ENCODE results near the gene AAMDC.
"Not testable (repeated sequence)": the region's sequence is repeated elsewhere in the genome, so short reads cannot be mapped to it uniquely, and the experiment has no call there.

Gene AAMDC

DNA sequence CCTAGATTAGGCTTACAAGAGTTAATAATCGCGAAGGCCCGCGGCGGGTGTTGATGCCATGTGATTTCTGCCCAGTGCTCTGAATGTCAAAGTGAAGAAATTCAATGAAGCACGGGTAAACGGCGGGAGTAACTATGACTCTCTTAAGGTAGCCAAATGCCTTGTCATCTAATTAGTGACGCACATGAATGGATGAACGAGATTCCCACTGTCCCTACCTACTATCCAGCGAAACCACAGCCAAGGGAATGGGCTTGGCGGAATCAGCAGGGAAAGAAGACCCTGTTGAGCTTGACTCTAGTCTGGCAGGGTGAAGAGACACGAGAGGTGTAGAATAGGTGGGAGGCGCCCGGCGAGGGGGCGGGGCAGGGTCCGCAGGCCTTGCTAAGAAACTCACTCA, 65.5 kb downstream of the AAMDC start:
- no peak for DNase-seq (ENCODE audit: low read depth)

DNA sequence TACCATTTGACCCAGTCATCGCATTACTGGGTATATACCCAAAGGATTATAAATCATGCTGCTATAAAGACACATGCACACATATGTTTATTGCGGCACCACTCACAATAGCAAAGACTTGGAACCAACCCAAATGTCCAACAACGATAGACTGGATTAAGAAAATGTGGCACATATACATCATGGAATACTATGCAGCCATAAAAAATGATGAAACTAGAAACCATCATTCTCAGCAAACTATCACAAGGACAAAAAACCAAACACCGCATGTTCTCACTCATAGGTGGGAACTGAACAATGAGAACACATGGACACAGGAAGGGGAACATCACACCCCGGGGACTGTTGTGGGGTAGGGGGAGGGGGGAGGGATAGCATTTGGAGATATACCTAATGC, 68.1 kb downstream of the AAMDC start:
- not testable (repeated sequence) for DNase-seq (ENCODE audit: low read depth)

DNA sequence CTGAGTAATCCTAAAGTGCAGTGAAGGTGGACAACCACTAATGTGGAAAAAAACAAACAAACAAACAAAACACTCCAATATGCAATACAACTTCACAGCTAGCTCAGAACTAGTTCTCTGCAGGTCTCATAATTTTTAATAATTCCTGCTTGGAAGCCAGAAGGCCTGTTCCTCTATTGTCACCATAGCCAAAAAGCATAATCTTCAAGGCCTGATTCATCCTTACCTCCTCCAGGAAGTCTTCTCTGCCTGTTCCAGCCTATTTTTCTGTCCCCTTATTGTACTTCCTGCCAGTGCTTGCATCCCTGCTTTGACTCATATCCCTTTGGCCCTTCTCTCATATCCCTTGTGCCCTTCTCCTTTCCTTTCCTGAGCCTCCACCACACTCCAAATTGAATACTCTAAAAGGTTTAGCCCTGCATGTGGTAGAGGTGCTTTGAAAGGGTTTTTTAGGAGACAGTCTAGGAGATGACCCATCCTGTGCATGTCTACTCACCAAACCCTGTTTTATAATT, 69.2 kb downstream of the AAMDC start:
- not testable (repeated sequence) for DNase-seq (ENCODE audit: low read depth)

DNA sequence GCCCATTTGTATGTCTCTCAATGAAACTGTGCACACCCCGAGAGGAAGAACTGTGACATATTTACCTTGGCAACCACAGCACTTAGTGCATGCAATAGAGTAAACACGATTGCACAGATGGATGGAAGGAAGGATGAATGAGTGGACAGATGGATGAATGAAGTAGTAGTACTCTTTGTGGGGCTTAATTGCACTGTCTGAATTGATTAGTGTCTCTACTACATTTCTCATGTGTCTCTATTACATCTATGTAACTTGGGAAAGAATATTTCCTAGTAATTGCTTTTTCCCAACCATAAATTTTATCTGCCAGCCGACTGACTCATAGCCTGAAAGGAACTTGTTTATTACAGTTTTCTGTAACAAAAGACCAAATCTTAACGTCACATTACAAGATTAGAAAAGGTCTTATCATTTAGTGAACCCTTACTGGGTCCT, 69.7 kb downstream of the AAMDC start:
- DNase-seq (ENCODE audit: low read depth): not testable (repeated sequence)

DNA sequence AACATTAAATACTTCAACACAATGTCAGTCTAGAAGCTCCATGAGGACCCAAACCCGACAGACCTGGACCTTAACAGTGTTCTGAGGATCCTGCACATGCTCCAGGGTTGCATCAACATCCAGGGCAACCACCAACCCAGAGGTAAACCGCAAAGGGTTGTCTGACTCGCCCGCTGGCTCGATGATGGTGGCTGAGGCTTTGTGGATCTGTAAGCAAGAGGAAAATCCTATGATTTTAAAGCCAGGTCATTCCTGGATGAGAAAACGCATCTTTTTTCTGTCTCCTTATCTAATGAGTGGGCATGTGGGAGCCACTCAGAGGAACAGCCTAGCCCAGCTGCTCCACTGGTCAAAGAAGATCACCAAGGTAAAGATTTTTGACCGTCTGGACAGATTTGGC, 70.3 kb downstream of the AAMDC start:
- not testable (repeated sequence) for DNase-seq (ENCODE audit: low read depth)

DNA sequence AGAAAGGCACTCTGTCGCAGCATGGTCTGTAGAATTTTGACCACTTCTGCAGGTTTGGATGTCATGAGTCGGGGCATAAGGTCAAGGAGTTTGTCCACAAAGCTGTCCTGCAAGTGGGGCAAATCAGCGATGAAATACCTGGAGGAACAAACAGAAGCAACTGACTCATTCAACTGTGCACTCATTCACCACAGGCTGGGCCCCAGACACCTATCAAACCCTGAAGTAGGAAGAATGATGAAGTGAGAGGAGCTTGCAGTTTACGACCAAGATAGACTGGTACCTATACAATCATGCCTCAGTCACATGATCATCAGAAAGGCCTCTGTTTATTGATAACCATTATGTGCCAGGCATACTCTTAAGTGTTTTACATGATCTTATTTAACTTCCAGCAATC, 70.8 kb downstream of the AAMDC start:
- not testable (repeated sequence) for DNase-seq (ENCODE audit: low read depth)

DNA sequence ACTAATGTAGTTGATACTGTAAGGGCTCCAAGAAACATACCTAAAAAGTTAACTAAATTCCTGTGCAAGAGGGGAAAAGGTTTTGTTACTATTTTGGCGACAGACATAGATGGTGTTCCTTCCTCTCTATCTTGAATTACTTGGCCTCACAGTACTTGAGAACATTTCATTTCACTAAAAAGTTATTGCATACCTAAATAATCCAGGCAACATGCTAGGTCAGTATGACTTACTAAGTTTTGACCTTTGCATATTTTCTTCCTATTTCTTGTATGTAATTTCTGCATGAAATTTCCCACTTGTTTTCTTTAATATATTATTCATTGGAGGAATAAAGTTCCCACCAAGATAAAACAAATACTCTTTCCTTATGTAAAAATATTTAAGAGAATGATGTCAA, 74.0 kb downstream of the AAMDC start:
- DNase-seq (ENCODE audit: low read depth): not testable (repeated sequence)

DNA sequence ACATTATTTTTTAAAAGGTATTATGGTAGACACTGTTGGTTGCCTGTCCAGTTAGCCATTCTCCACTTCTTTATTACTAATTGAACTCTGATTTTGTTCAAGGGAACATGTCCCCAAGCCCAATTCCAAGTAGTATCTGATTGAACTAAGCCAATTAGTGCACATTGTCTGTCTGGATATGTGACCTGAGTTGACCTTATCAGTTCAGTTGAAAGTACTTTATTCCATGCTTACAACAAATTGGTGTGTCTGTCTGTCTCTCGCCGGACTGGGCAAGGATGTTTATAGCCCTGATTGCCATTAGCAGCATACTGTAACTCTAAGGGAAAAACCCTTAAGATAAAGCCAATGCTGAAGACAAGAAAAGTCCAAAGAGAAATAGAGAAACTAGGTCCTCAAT, 87.9 kb downstream of the AAMDC start:
- no peak for DNase-seq (ENCODE audit: low read depth)

DNA sequence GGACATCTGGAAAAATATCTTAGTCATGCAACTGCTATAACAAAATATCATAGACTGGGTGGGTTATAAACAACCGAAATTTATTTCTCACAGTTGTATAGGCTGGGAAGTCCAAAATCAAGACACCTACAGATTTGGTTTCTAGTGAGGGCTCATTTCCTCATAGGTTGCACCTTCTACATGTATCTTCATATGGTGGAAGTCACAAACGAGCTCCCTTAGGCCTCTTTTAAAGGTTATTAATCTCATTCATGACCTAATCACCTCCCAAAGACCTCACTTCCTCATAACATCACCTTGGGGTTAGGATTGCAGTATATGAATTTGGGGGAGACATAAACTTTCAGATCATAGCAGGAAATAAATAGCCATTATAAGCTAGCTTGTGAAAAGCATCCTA, 88.3 kb downstream of the AAMDC start:
- no peak for DNase-seq (ENCODE audit: low read depth)

DNA sequence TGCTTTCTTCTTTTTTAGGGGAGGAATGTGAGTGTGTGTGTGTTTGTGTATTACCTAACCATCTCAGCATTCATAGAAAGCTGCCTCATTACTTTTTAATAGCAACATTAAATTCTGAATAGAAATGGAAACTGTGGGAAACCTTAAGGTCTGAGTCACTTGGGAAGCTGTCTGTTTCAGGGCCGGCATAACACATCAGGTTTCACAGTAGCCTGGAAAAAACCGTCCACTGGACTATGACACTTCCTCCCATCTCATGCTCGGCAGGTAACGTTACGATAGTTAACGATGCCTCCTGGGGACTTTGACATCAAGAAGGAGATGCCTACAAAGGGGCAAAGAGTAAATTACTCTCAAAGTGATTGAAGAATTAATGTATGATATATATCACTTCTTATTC, 89.9 kb downstream of the AAMDC start:
- not testable (repeated sequence) for DNase-seq (ENCODE audit: low read depth)

DNA sequence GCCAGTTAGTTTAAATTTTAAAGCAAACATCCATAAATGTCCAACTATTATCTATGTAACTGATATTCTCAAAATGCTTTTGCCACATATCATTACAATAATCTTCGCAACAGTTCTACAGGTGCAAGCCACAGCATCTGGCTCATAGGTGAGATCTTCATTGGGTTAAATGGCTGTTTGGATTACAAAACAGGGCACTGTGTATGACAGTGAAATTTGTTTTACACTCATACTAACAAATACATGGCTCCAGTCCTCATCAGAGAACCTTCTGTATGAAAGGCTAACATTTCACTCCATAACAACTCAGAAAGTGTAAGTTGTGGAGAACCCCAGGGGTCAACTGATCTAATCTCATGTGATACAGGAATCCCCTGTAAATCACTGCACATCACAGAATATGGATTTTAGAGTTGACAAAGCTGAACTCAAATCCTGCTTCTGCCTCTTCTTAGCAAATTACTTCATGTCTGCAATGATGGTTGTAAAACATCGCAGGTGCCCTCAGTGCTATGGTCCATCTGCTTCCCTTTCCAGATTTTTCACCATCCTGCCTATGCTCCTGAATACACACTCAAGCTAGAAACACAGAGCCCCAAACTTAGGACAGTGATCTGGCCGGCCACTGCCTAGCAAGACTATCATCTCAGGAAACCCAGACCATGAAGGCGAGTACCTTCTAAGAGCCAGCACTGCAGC, 92.8 kb downstream of the AAMDC start:
- DNase-seq (ENCODE audit: low read depth): not testable (repeated sequence)

DNA sequence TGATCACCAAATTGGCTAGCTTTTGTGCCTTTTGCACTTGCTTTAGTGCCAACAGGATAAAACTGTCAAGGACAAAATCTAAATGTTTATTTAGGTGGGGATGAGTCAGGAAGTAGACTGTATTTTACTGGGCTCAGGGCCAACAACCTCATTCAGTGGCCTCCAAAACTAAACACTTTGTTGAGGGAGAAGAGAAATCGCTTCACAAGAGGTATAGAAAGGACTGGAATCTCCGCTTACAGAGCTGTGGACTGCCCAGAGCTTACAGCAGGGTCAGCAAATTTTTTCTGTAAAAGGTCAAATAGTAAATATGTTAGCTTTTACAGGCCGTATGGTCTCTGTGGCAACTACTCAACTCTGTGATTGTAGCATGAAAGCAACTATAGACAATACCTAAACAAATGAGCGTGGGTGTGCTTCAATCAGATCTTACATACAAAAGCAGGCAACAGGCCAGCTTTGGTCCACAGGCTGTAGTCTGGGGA, 93.4 kb downstream of the AAMDC start:
- not testable (repeated sequence) for DNase-seq (ENCODE audit: low read depth)

DNA sequence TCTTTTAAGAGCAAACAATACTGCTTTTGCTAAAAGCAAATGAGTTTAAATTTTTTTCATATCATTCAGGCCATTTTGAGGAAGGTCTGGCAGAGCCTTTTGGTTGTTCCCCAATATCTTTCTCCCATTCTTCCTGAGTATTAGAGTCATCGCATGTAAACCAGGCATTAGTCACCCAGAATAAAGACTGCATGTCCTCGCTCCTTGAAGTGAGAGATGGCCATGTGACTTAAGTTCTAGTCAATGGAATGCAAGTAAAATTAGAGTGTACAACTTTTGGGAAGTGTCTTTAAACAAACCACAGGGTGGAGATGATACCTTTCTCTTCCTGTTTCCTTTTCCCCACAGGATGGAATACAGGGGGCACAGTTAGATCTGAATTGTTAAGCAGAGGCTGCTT, 96.8 kb downstream of the AAMDC start:
- not testable (repeated sequence) for DNase-seq (ENCODE audit: low read depth)

All from activated gamma-delta T cell treated with anti-CD3 and anti-CD28 coated beads, Interleukin-2, amount 50 U/mL, for 16 hours (primary cell).